Tibial nerve (tissue), 4 donors: ENCODE data around the gene PROSER2. TPM values are rescaled to one million over a fixed set of nuclear protein-coding genes. Genes with fewer than 3 reads are reported as not detected.

Experiments used
- DNase-seq, 2 donors: peaks; one replicate each; pipeline ENCODE4 v3.0.0-alpha.2; 2019; ENCODE audit warnings: low spot score in 2 of 2
- H3K27ac ChIP-seq, 4 donors: fragments of 200-600 bp; sonication (generic) in 3 of 4; one replicate each; pipeline ENCODE4 v1.5.1; 2017 to 2019; ENCODE audit warnings: mild to moderate bottlenecking in 1 of 4
- H3K27me3 ChIP-seq, 2 donors: fragments of 200-600 bp; sonication (generic) in 1 of 2; one replicate each; pipeline versions ENCODE4 v1.5.1 to v1.6.0; 2017 to 2019
- H3K36me3 ChIP-seq, 3 donors: fragments of 200-600 bp; sonication (generic); one replicate each; pipeline ENCODE4 v1.5.1; 2018 to 2019
- H3K4me1 ChIP-seq, 4 donors: fragments of 200-600 bp; sonication (generic) in 3 of 4; one replicate each; pipeline ENCODE4 v1.5.1; 2017 to 2019
- H3K4me3 ChIP-seq, 4 donors: fragments of 200-600 bp; sonication (generic) in 3 of 4; one replicate each; pipeline ENCODE4 v1.5.1; 2017 to 2019; ENCODE audit warnings: mild to moderate bottlenecking in 1 of 4, moderate library complexity in 1 of 4
- H3K9me3 ChIP-seq, 4 donors: fragments of 200-600 bp; sonication (generic) in 3 of 4; one replicate each; pipeline ENCODE4 v1.5.1; 2017 to 2019
- EP300 ChIP-seq, 2 donors: sonication (generic); formaldehyde crosslinking; IDR thresholded peaks; one replicate each; pipeline ENCODE4 v1.6.1; 2017; ENCODE audit warnings: antibody characterized with exemption in 2 of 2, mild to moderate bottlenecking in 1 of 2
- POLR2A ChIP-seq, 2 donors: fragments of 450-650 bp; IDR thresholded peaks; one replicate each; pipeline ENCODE4 v1.6.1; 2017; ENCODE audit warnings: antibody characterized with exemption in 2 of 2, mild to moderate bottlenecking in 2 of 2, moderate library complexity in 2 of 2
- WGBS, 2 donors: methylation state at CpG; one replicate each; pipeline ENCODE4 v1.1.5; 2018; 5-methylcytosine and 5-hydroxymethylcytosine counted together
- total RNA-seq, 4 donors: library from RNA; depleted of rRNA; stranded (reverse); fragments of >200 nt; gene quantifications; one replicate each; pipeline ENCODE4 v1.1.0, GENCODE V29; 2016
- TF ChIP-seq, protein P1 (sequence below), 5 experiments: fragments of 200-600 bp in 3 of 5; fragments of 450-650 bp in 2 of 5; sonication (generic) in 3 of 5; IDR thresholded peaks; one replicate each; pipeline ENCODE4 v1.5.1; 2016 to 2019; ENCODE audit warnings: antibody characterized with exemption in 5 of 5, mild to moderate bottlenecking in 3 of 5, moderate library complexity in 2 of 5

The PROSER2 gene, protein sequence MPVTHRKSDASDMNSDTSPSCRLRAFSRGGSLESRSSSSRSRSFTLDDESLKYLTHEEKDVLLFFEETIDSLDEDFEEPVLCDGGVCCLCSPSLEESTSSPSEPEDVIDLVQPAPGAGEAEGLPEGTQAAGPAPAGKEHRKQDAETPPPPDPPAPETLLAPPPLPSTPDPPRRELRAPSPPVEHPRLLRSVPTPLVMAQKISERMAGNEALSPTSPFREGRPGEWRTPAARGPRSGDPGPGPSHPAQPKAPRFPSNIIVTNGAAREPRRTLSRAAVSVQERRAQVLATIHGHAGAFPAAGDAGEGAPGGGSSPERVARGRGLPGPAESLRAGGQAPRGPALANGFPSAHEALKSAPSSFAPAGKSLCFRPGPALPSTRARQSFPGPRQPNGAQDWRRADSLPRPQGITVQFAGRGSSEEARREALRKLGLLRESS
- 10 to 100 TPM; 71.1 to 98.4 (median 75.6) TPM for total RNA-seq

DNA sequence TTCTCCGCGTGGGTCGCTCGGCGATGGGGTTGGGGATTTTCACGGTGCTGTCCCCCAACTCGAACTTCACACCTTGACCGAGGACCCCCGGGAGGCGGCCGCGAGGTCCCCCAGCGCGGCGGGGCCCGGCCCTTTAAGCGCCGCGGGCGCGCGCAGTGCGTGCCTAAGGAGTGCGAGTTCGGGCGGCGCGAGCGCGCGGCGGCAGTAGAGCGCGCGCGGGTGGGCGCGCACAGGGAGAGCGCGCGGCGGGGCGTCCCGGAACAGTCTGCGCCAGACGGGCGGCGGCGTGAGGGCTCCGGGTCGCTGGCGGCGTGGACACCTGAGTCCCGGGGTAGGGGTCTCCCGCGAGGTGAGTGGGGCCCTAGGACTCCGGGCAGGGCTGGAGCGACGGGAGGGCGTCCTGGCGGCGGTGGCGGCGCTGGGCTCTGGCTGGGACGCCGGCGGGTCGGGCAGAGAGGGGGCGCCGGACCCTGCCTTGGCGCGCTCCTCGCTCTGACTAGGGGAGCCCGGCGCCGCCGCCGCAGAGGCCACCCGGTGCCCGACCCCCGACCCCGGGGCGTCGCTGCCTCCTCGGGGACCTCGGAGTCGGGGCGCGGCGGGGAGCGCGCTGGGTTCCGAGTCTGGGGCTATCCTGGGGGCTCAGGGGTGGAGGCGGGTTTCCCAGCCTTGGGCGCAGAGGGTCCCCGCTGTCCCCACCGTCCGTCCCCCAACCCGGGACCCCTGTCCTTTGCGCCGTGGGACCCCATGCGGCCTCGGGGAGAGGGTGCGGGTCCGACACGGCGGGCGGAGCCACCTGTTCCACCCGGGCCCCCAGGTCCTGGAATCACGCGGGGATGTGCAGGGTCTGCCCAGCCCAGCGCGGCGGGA is at the start of gene PROSER2:
TSS of gene PROSER2 (plus strand) at position 235 of the 867 bp plus-strand sequence. CDS start 28,722 bp downstream, outside the sequence.
- H3K4me1 ChIP-seq = peaks cover 0 to 45% (median 2%) of the 10 kb centered on the region in 4 donors
- peaks cover 0 to 7% of the 10 kb centered on the region in 2 donors for H3K27me3 ChIP-seq
- DNase-seq = peak; percentile 23 to 40
- no peaks in the 10 kb centered on the region for H3K9me3 ChIP-seq
- no peaks in the 10 kb centered on the region for H3K36me3 ChIP-seq
- H3K4me3 ChIP-seq = peak within 1 kb of the TSS; percentile 61 to 99 (median 75)
- WGBS, 2 donors = 0 to 1% methylated on average over 12 to 110 of the region's 114 CpGs
- TF ChIP-seq, protein P1, sequence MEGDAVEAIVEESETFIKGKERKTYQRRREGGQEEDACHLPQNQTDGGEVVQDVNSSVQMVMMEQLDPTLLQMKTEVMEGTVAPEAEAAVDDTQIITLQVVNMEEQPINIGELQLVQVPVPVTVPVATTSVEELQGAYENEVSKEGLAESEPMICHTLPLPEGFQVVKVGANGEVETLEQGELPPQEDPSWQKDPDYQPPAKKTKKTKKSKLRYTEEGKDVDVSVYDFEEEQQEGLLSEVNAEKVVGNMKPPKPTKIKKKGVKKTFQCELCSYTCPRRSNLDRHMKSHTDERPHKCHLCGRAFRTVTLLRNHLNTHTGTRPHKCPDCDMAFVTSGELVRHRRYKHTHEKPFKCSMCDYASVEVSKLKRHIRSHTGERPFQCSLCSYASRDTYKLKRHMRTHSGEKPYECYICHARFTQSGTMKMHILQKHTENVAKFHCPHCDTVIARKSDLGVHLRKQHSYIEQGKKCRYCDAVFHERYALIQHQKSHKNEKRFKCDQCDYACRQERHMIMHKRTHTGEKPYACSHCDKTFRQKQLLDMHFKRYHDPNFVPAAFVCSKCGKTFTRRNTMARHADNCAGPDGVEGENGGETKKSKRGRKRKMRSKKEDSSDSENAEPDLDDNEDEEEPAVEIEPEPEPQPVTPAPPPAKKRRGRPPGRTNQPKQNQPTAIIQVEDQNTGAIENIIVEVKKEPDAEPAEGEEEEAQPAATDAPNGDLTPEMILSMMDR (IDR thresholded peaks at IDR 0.05) = peak in 3 of 5 experiments; percentile 8 to 26 (median 16)
- peak; percentile 48 to 67 for TF ChIP-seq POLR2A (IDR thresholded peaks at IDR 0.05)
- TF ChIP-seq EP300 (IDR thresholded peaks at IDR 0.05) = peak in 1 of 2 donors; percentile 52
- peak within 1 kb of the TSS; percentile 60 to 95 (median 84) for H3K27ac ChIP-seq

DNA sequence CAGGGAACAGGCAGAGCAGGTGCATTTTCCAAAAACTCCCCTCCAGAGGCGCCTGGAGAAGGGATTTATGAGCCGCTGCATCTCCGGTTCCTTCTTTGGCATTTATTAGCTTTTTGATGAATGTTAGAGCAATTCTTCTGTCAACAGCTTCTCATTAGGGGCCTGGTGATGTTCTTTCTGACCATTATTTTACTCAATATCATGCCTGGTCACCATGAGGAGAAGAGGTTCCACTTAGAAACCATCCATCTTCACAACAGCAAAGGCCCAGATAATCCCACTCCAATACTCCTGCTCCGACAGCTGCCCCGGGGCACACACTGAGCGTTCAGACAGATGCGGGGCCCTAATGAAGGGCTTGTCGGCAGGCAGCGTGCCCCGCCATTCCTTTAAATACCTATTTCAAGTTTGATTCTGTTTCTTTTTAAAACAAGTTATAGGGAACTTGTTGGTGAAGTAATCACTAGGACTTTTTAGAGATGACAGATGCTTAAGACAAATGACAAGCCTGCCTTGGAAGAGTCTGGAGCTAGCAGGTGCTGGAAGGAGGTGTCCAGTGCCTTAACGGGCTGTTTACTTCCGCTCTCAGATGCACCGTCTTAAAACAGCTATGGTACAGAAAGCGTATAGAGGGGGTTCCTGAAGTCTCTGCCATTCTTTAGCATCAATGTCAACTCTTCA is 49.3 kb upstream of the PROSER2 start:
- TF ChIP-seq POLR2A (IDR thresholded peaks at IDR 0.05) (no peak), EP300 (IDR thresholded peaks at IDR 0.05) (no peak)
- TF ChIP-seq, protein P1 (IDR thresholded peaks at IDR 0.05) = no peak
- WGBS, 2 donors = 79 to 83% methylated on average over 14 of the region's 14 CpGs
- no peaks in the 10 kb centered on the region for H3K9me3 ChIP-seq
- H3K4me1 ChIP-seq = no peaks in the 10 kb centered on the region
- H3K27ac ChIP-seq = no peak overlapping the region
- DNase-seq = no peak
- H3K27me3 ChIP-seq = no peaks in the 10 kb centered on the region
- H3K4me3 ChIP-seq = no peak overlapping the region
- no peaks in the 10 kb centered on the region for H3K36me3 ChIP-seq

- no peak overlapping the region for H3K27ac ChIP-seq
- 37 to 60% methylated on average over 5 of the region's 5 CpGs for WGBS, 2 donors
- TF ChIP-seq, protein P1 (IDR thresholded peaks at IDR 0.05) = no peak
- no peak for TF ChIP-seq EP300 (IDR thresholded peaks at IDR 0.05)
- H3K4me3 ChIP-seq = no peak overlapping the region
- no peaks in the 10 kb centered on the region for H3K4me1 ChIP-seq
- H3K9me3 ChIP-seq = no peaks in the 10 kb centered on the region
- no peaks in the 10 kb centered on the region for H3K27me3 ChIP-seq
- no peak for DNase-seq
- no peaks in the 10 kb centered on the region for H3K36me3 ChIP-seq
Observed at GRCh38 chr10:11775412-11775811, 47.7 kb upstream of the PROSER2 start.

DNA sequence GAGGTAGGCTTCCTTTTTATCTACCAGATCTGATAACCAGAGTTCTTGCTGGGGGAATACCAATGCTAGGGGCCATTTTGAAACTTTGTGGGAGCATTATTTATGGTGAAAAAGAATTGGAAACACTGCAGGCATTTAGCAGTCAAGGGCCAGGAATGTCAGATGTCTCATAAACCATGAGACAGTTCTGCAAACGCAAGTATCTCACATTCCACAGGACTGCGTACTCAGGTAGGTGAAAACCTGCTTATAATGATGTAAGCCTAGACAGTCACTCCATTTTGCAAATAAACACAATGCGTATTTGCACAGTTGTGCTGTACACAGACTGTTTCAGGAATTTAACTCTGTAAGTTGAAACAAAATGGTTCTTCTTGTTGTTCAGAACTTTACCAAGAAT is 47.1 kb upstream of the PROSER2 start:
- Histone ChIP-seq H3K9me3 (no peaks in the 10 kb centered on the region), H3K36me3 (no peaks in the 10 kb centered on the region), H3K27me3 (no peaks in the 10 kb centered on the region), H3K27ac (no peak overlapping the region), H3K4me1 (no peaks in the 10 kb centered on the region), H3K4me3 (no peak overlapping the region)
- 80 to 93% methylated on average over 3 of the region's 3 CpGs for WGBS, 2 donors
- TF ChIP-seq, protein P1 (IDR thresholded peaks at IDR 0.05) = no peak
- TF ChIP-seq EP300 (IDR thresholded peaks at IDR 0.05) (no peak), POLR2A (IDR thresholded peaks at IDR 0.05) (no peak)
- DNase-seq = no peak
